DOHH2 (cell line): ENCODE results near the gene CLINT1.
A peak's percentile ranks its signal among the peaks of the same experiment; 100 is the strongest.
"Not testable (repeated sequence)": the region's sequence is repeated elsewhere in the genome, so short reads cannot be mapped to it uniquely, and the experiment has no call there.

Experiments
- H3F3A ChIP-seq: fragments of 200-600 bp; sonication (generic), shearing (Covaris generic); 2 replicates; pipeline ENCODE4 v1.6.0; 2016; ENCODE audit warnings: antibody characterized with exemption, mild to moderate bottlenecking; ENCODE audit not compliant: control insufficient read depth, insufficient read depth
- H3K27ac ChIP-seq: fragments of 200-600 bp; sonication (generic); 2 replicates; pipeline ENCODE4 v1.5.1; 2014; ENCODE audit warnings: low read depth, mild to moderate bottlenecking, low read length, moderate library complexity
- H3K27me3 ChIP-seq: fragments of 200-600 bp; sonication (generic); 2 replicates; pipeline ENCODE4 v1.6.1; 2014; ENCODE audit warnings: mild to moderate bottlenecking, low read length, mixed read lengths; ENCODE audit not compliant: control insufficient read depth
- H3K36me3 ChIP-seq: fragments of 200-600 bp; sonication (generic); 2 replicates; pipeline ENCODE4 v1.6.1; 2014; ENCODE audit warnings: mild to moderate bottlenecking, low read length, moderate library complexity, mixed read lengths; ENCODE audit not compliant: control insufficient read depth
- H3K4me1 ChIP-seq: fragments of 200-600 bp; sonication (generic); 2 replicates; pipeline ENCODE4 v1.6.1; 2014; ENCODE audit warnings: mild to moderate bottlenecking, low read length, mixed read lengths; ENCODE audit not compliant: control insufficient read depth
- H3K4me2 ChIP-seq: fragments of 200-600 bp; sonication (generic); 2 replicates; pipeline ENCODE4 v1.6.0; 2014; ENCODE audit warnings: mild to moderate bottlenecking, low read length, moderate library complexity
- H3K4me3 ChIP-seq: fragments of 200-600 bp; sonication (generic); 2 replicates; pipeline ENCODE4 v1.5.1; 2014; ENCODE audit warnings: mild to moderate bottlenecking, low read length, mixed read lengths
- H3K79me2 ChIP-seq: fragments of 200-600 bp; sonication (generic); 2 replicates; pipeline ENCODE4 v1.6.1; 2014; ENCODE audit warnings: mild to moderate bottlenecking, low read length, mixed read lengths; ENCODE audit not compliant: control insufficient read depth
- H3K9me2 ChIP-seq: fragments of 200-600 bp; sonication (generic); replicated peaks from 2 replicates; pipeline ENCODE4 v1.6.1; 2014; ENCODE audit warnings: mild to moderate bottlenecking, low read length, mixed read lengths; ENCODE audit not compliant: control insufficient read depth
- H3K9me3 ChIP-seq: fragments of 200-600 bp; sonication (generic); 2 replicates; pipeline ENCODE4 v1.6.1; 2014; ENCODE audit warnings: antibody characterized with exemption, low read length, mixed read lengths; ENCODE audit not compliant: control insufficient read depth, insufficient read depth
- H4K20me1 ChIP-seq: fragments of 200-600 bp; sonication (generic); 2 replicates; pipeline ENCODE4 v1.6.0; 2014; ENCODE audit warnings: low read depth, mild to moderate bottlenecking, antibody characterized with exemption, low read length, moderate library complexity; ENCODE audit not compliant: control insufficient read depth, insufficient read depth
- EZH2phosphoT487 ChIP-seq: fragments of 200-600 bp; sonication (generic); IDR thresholded peaks from 2 replicates; pipeline ENCODE4 v1.6.1; 2017; ENCODE audit warnings: borderline replicate concordance, mild to moderate bottlenecking, antibody characterized with exemption, low read length, moderate library complexity, mixed read lengths
- TF ChIP-seq, protein P1 (sequence below): fragments of 200-600 bp; sonication (generic); IDR thresholded peaks from one replicate; pipeline ENCODE4 v1.5.1; 2014; ENCODE audit warnings: antibody characterized with exemption, mild to moderate bottlenecking, low read depth, low read length; ENCODE audit not compliant: poor library complexity, severe bottlenecking

Gene CLINT1

DNA sequence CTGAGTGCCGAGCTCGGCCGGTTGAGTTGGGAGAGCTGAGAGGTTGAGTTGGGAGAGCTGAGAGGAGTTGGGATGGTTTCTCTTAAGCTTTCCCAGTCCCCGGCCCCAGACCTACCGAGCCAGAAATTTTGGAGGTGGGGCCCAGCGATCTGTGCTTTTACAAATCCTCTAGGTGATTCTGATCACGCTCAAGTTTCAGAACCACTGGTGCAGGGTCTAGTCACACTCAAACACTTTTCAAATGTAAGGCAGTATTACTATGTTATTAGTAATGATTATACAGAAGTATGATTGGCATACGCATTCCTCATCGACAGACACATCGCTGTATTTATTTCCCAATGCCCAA lies 256 bp upstream of the CLINT1 start:
- H3K27ac ChIP-seq, result peak overlapping the region; percentile 99
- H3K4me3 ChIP-seq, result peak overlapping the region; percentile 94
- peaks cover 87% of the 10 kb centered on the region for H3K4me1 ChIP-seq
- 0 out of 2 replicates have a peak, but pooled peaks cover 6% of the 10 kb centered on the region for H4K20me1 ChIP-seq
- H3F3A ChIP-seq, result peaks cover 35% of the 10 kb centered on the region
- no peaks in the 10 kb centered on the region for H3K27me3 ChIP-seq
- H3K9me2 ChIP-seq, result no peaks in the 10 kb centered on the region
- peaks cover 40% of the 10 kb centered on the region for H3K36me3 ChIP-seq
- peak overlapping the region; percentile 91 for H3K4me2 ChIP-seq
- H3K9me3 ChIP-seq, result no peaks in the 10 kb centered on the region
- H3K79me2 ChIP-seq, result peaks cover 48% of the 10 kb centered on the region
- TF ChIP-seq, protein P1, sequence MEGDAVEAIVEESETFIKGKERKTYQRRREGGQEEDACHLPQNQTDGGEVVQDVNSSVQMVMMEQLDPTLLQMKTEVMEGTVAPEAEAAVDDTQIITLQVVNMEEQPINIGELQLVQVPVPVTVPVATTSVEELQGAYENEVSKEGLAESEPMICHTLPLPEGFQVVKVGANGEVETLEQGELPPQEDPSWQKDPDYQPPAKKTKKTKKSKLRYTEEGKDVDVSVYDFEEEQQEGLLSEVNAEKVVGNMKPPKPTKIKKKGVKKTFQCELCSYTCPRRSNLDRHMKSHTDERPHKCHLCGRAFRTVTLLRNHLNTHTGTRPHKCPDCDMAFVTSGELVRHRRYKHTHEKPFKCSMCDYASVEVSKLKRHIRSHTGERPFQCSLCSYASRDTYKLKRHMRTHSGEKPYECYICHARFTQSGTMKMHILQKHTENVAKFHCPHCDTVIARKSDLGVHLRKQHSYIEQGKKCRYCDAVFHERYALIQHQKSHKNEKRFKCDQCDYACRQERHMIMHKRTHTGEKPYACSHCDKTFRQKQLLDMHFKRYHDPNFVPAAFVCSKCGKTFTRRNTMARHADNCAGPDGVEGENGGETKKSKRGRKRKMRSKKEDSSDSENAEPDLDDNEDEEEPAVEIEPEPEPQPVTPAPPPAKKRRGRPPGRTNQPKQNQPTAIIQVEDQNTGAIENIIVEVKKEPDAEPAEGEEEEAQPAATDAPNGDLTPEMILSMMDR, result no peak
- TF ChIP-seq EZH2phosphoT487, result no peak

DNA sequence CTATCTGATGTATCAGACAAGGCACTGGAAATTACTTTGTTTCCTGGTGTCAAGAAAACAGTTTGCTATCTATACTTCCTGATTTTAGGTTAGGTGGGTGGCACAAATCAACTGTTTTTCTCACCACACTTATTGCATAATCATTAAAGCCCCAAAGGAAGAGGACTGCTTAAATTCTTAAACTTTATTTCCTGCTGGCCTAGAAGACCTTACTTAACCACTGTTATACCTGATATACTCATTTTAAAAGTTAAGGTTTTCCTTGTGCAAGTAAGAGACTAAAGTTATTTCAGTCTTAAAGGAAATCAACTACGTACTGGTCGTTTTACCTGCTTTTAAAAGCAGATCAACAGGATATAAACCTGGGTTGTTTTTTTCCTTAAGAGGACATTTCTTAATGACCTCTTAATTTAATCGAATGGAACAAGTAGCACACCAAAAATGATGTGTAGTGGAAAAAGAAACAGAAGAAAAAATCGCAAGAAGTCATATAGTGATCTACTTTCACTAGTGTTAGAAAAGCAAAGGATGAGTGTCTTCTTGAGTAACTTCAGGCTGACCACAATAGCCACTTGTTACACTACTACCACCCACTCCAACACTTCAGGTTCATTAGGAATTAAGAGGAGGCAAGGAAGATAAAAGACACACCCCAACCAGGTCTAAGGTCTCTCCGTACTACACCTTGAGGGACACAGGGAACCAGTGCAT lies 974 bp downstream of the CLINT1 start:
- H3K36me3 ChIP-seq, result peaks cover 46% of the 10 kb centered on the region
- peak overlapping the region; percentile 53 for H3K27ac ChIP-seq
- 0 out of 2 replicates have a peak, but pooled peaks cover 6% of the 10 kb centered on the region for H4K20me1 ChIP-seq
- TF ChIP-seq, protein P1, result no peak
- no peak for TF ChIP-seq EZH2phosphoT487
- peaks cover 86% of the 10 kb centered on the region for H3K4me1 ChIP-seq
- H3F3A ChIP-seq, result peaks cover 33% of the 10 kb centered on the region
- peak overlapping the region; percentile 91 for H3K4me2 ChIP-seq
- H3K9me3 ChIP-seq, result no peaks in the 10 kb centered on the region
- no peaks in the 10 kb centered on the region for H3K9me2 ChIP-seq
- H3K79me2 ChIP-seq, result peaks cover 60% of the 10 kb centered on the region
- peak overlapping the region; percentile 94 for H3K4me3 ChIP-seq
- no peaks in the 10 kb centered on the region for H3K27me3 ChIP-seq

DNA sequence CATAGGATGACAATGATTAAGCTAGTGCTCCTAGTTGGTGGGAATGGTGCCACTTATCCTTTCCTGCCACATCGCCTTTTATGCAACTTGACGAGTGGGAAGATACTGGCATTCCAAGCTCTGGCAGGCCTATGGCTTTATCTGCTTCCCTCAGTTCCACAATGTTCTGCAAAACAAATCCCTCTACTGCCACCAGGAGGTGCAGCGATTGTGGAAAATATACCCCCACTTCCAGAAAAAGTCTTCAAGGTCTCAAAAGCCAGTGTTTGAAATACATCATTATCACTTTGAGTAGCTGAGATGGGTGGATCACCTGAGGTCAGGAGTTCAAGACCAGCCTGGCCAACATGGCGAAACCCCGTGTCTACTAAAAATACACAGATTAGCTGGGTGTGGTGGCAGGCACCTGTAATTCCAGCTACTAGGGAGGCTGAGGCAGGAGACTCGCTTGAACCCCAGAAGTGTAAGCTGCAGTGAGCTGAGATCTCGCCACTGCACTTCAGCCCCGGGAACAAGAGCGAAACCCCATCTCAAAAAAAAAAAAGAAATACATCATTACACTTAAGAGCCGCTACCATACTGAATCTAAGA lies 3.4 kb downstream of the CLINT1 start:
- no peak for TF ChIP-seq EZH2phosphoT487
- TF ChIP-seq, protein P1, result peak; percentile 66
- no peaks in the 10 kb centered on the region for H3K9me2 ChIP-seq

DNA sequence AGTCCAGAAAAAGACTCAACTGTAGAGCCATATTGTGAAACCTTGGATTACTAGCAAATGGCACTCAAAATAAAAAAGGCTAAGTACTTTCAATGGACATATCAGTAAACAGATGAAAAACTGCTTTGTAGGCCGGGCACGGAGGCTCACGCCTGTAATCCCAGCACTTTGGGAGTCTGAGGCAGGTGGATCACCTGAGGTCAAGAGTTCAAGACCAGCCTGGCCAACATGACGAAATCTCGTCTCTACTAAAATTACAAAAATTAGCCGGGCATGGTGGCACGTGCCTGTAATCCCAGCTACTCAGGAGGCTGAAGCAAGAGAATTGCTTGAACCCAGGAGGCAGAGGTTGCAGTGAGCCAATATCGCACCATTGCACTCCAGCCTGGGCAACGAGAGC lies 5.6 kb downstream of the CLINT1 start:
- not testable (repeated sequence) for H3K4me3 ChIP-seq, H3K27ac ChIP-seq, H3K27me3 ChIP-seq, H3K9me3 ChIP-seq, H3F3A ChIP-seq, H3K9me2 ChIP-seq
- peaks cover 72% of the 10 kb centered on the region for H3K36me3 ChIP-seq
- H3K4me2 ChIP-seq, result peak overlapping the region; percentile 15; the same call in 1 of the 2 replicates
- peaks cover 83% of the 10 kb centered on the region for H3K4me1 ChIP-seq
- peaks cover 100% of the 10 kb centered on the region for H3K79me2 ChIP-seq
- peaks cover 12% of the 10 kb centered on the region; the same call in 1 of the 2 replicates for H4K20me1 ChIP-seq

More for the DNA sequence above, 3.4 kb downstream of the CLINT1 start:
- no peaks in the 10 kb centered on the region for H3K9me3 ChIP-seq
- H3F3A ChIP-seq, result peaks cover 10% of the 10 kb centered on the region
- H3K36me3 ChIP-seq, result peaks cover 61% of the 10 kb centered on the region
- peaks cover 78% of the 10 kb centered on the region for H3K4me1 ChIP-seq
- H3K27ac ChIP-seq, result no peak overlapping the region
- H3K4me2 ChIP-seq, result peak overlapping the region; percentile 91; the same call in 1 of the 2 replicates
- no peak overlapping the region for H3K4me3 ChIP-seq
- no peaks in the 10 kb centered on the region for H3K27me3 ChIP-seq
- H3K79me2 ChIP-seq, result peaks cover 85% of the 10 kb centered on the region
- 0 out of 2 replicates have a peak, but pooled peaks cover 6% of the 10 kb centered on the region for H4K20me1 ChIP-seq
